OCI-LY3 (cell line): ENCODE results near the gene GTPBP10.

Source experiments
- H2AFZ ChIP-seq: fragments of 200-600, 300-600 bp; shearing (Covaris generic); 2 replicates; pipeline ENCODE4 v1.6.0; 2014; ENCODE audit warnings: antibody characterized with exemption, low read depth, low read length
- H3K27ac ChIP-seq: fragments of 200-600, 300-600 bp; sonication (generic); 2 replicates; pipeline ENCODE4 v1.5.1; 2014; ENCODE audit warnings: mild to moderate bottlenecking, low read length, moderate library complexity, mixed read lengths
- H3K27me3 ChIP-seq: fragments of 200-600, 300-600 bp; sonication (generic); 2 replicates; pipeline ENCODE4 v1.6.1; 2014; ENCODE audit warnings: low read depth, low read length, mixed read lengths
- H3K36me3 ChIP-seq: fragments of 200-600, 300-600 bp; sonication (generic); replicated peaks from 2 replicates; pipeline ENCODE3; 2014; ENCODE audit warnings: low read depth, low read length, mixed read lengths
- H3K4me1 ChIP-seq: fragments of 300-600, 200-600 bp; sonication (generic); 2 replicates; pipeline ENCODE4 v1.6.1; 2014; ENCODE audit warnings: low read length, mixed read lengths
- H3K4me2 ChIP-seq: fragments of 200-600, 300-600 bp; sonication (generic); 2 replicates; pipeline ENCODE4 v1.6.1; 2014; ENCODE audit warnings: low read length, mixed read lengths
- H3K4me3 ChIP-seq: fragments of 300-600, 200-600 bp; sonication (generic); 2 replicates; pipeline ENCODE4 v1.5.1; 2014; ENCODE audit warnings: antibody characterized with exemption, mild to moderate bottlenecking, low read length, moderate library complexity
- H3K79me2 ChIP-seq: fragments of 300-600, 200-600 bp; shearing (Covaris generic); 2 replicates; pipeline ENCODE4 v1.6.1; 2014; ENCODE audit warnings: mild to moderate bottlenecking, low read length, mixed read lengths
- H3K9ac ChIP-seq: fragments of 300-600, 200-600 bp; shearing (Covaris generic); 2 replicates; pipeline ENCODE4 v1.6.0; 2014; ENCODE audit warnings: mild to moderate bottlenecking, low read length, moderate library complexity
- H3K9me3 ChIP-seq: fragments of 200-600, 300-600 bp; shearing (Covaris generic); 2 replicates; pipeline ENCODE4 v1.6.1; 2014; ENCODE audit warnings: low read length, mixed read lengths; ENCODE audit not compliant: insufficient read depth
- H4K20me1 ChIP-seq: fragments of 200-600, 300-600 bp; sonication (generic); 2 replicates; pipeline ENCODE4 v1.6.1; 2016; ENCODE audit warnings: low read length, mixed read lengths; ENCODE audit not compliant: insufficient read depth
- CTCF ChIP-seq: fragments of 200-600, 300-600 bp; sonication (generic); IDR thresholded peaks from 2 replicates; pipeline ENCODE4 v1.5.1; 2014; ENCODE audit warnings: antibody characterized with exemption, low read length, low read depth
- EZH2phosphoT487 ChIP-seq: fragments of 200-600 bp; shearing (Covaris generic); IDR thresholded peaks from 2 replicates; pipeline ENCODE4 v1.6.1; 2018; ENCODE audit warnings: antibody characterized with exemption, mixed run types, low read depth

The GTPBP10 gene

GRCh38 chr7:90351987-90352386, 5.5 kb downstream of the GTPBP10 start:
- no peaks in the 10 kb centered on the region for H3K9me3 ChIP-seq
- TF ChIP-seq CTCF (no peak), EZH2phosphoT487 (no peak)
- H3K9ac ChIP-seq: no peak overlapping the region
- H3K4me3 ChIP-seq: no peak overlapping the region
- no peaks in the 10 kb centered on the region for H3K27me3 ChIP-seq
- H4K20me1 ChIP-seq: no peaks in the 10 kb centered on the region
- H3K27ac ChIP-seq: no peak overlapping the region
- no peak overlapping the region for H3K4me2 ChIP-seq
- H3K36me3 ChIP-seq: peaks cover 36% of the 10 kb centered on the region
- H3K4me1 ChIP-seq: peaks cover 6% of the 10 kb centered on the region
- H3K79me2 ChIP-seq: peaks cover 57% of the 10 kb centered on the region
- H2AFZ ChIP-seq: no peak overlapping the region

- TF ChIP-seq CTCF (no peak), EZH2phosphoT487 (no peak)
- Histone ChIP-seq H3K9ac (no peak overlapping the region), H3K4me1 (no peaks in the 10 kb centered on the region), H2AFZ (no peak overlapping the region), H4K20me1 (no peaks in the 10 kb centered on the region), H3K9me3 (no peaks in the 10 kb centered on the region), H3K27ac (no peak overlapping the region), H3K4me2 (no peak overlapping the region), H3K36me3 (peaks cover 40% of the 10 kb centered on the region), H3K4me3 (no peak overlapping the region), H3K27me3 (no peaks in the 10 kb centered on the region), H3K79me2 (no peaks in the 10 kb centered on the region)
These were observed 36.9 kb downstream of the GTPBP10 start for GRCh38 chr7:90383422-90383821.

- H3K9ac ChIP-seq: no peak overlapping the region
- no peaks in the 10 kb centered on the region for H4K20me1 ChIP-seq
- no peak overlapping the region for H3K27ac ChIP-seq
- no peak overlapping the region for H3K4me2 ChIP-seq
- peaks cover 42% of the 10 kb centered on the region for H3K36me3 ChIP-seq
- no peaks in the 10 kb centered on the region for H3K27me3 ChIP-seq
- no peaks in the 10 kb centered on the region for H3K79me2 ChIP-seq
- H3K4me1 ChIP-seq: no peaks in the 10 kb centered on the region
- H3K4me3 ChIP-seq: no peak overlapping the region
- TF ChIP-seq CTCF: no peak
- TF ChIP-seq EZH2phosphoT487: no peak
- no peaks in the 10 kb centered on the region for H3K9me3 ChIP-seq
- H2AFZ ChIP-seq: no peak overlapping the region
These were observed 37.3 kb downstream of the GTPBP10 start for GRCh38 chr7:90383861-90384260.

GRCh38 chr7:90384433-90384832, 37.9 kb downstream of the GTPBP10 start:
- Histone ChIP-seq H3K79me2 (no peaks in the 10 kb centered on the region), H4K20me1 (no peaks in the 10 kb centered on the region), H3K9ac (no peak overlapping the region), H3K27ac (no peak overlapping the region), H3K4me1 (no peaks in the 10 kb centered on the region), H3K9me3 (no peaks in the 10 kb centered on the region), H3K27me3 (no peaks in the 10 kb centered on the region), H3K4me2 (no peak overlapping the region), H3K36me3 (peaks cover 38% of the 10 kb centered on the region), H3K4me3 (no peak overlapping the region), H2AFZ (no peak overlapping the region)
- TF ChIP-seq EZH2phosphoT487 (no peak), CTCF (no peak)
